Neural progenitor cell (in vitro differentiated cells): ENCODE measurements around the gene TMX1.

ENCODE experiments used
- EZH2 ChIP-seq: fragments of 200-600 bp; sonication (generic); IDR thresholded peaks from 2 replicates; pipeline ENCODE4 v1.6.1; 2017; ENCODE audit warnings: antibody characterized with exemption, mild to moderate bottlenecking, moderate library complexity
- EZH2phosphoT487 ChIP-seq: fragments of 200-600 bp; sonication (generic); IDR thresholded peaks from 2 replicates; pipeline ENCODE4 v1.6.1; 2017; ENCODE audit warnings: antibody characterized with exemption
- TF ChIP-seq, protein P1 (sequence below): fragments of 200-600 bp; sonication (generic); IDR thresholded peaks from 2 replicates; pipeline ENCODE4 v1.5.1; 2017; ENCODE audit warnings: antibody characterized with exemption, mild to moderate bottlenecking

GRCh38 chr14:51225751-51226150 is 14.3 kb upstream of the TMX1 start:
- TF ChIP-seq, protein P1, sequence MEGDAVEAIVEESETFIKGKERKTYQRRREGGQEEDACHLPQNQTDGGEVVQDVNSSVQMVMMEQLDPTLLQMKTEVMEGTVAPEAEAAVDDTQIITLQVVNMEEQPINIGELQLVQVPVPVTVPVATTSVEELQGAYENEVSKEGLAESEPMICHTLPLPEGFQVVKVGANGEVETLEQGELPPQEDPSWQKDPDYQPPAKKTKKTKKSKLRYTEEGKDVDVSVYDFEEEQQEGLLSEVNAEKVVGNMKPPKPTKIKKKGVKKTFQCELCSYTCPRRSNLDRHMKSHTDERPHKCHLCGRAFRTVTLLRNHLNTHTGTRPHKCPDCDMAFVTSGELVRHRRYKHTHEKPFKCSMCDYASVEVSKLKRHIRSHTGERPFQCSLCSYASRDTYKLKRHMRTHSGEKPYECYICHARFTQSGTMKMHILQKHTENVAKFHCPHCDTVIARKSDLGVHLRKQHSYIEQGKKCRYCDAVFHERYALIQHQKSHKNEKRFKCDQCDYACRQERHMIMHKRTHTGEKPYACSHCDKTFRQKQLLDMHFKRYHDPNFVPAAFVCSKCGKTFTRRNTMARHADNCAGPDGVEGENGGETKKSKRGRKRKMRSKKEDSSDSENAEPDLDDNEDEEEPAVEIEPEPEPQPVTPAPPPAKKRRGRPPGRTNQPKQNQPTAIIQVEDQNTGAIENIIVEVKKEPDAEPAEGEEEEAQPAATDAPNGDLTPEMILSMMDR = no peak
- TF ChIP-seq EZH2 (no peak), EZH2phosphoT487 (no peak)
